ENCODE data around the gene GLT8D2.

DNA sequence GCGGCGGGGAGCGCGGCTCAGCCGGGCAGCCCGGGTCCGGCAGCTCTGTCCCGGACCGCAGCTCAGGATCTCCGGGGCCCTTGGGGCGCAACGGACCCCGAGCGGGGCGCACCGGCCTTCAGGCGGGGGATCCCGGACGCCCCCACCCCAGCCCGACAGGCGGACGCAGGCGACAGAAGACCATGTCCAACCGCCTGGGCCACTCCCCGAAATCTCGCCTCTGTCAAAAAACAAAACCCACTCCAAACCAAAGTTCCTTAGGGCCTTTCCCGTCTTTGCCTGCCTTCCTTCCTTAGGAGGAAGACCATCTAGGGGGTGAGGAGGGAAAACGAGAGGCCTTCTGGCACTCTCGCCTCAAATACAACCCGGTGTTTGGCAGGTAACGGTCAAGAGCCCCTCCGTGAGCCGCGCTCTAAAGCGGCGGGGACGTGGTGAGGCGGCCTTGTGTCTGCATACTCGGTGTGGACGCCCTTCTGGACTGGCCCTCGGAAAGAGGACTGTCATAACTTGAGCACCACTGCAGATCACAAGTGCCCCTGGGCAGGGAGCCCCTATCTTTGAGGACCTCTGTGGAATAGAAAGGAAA, 14.9 kb upstream of the GLT8D2 start:
- TF ChIP-seq, protein P1, sequence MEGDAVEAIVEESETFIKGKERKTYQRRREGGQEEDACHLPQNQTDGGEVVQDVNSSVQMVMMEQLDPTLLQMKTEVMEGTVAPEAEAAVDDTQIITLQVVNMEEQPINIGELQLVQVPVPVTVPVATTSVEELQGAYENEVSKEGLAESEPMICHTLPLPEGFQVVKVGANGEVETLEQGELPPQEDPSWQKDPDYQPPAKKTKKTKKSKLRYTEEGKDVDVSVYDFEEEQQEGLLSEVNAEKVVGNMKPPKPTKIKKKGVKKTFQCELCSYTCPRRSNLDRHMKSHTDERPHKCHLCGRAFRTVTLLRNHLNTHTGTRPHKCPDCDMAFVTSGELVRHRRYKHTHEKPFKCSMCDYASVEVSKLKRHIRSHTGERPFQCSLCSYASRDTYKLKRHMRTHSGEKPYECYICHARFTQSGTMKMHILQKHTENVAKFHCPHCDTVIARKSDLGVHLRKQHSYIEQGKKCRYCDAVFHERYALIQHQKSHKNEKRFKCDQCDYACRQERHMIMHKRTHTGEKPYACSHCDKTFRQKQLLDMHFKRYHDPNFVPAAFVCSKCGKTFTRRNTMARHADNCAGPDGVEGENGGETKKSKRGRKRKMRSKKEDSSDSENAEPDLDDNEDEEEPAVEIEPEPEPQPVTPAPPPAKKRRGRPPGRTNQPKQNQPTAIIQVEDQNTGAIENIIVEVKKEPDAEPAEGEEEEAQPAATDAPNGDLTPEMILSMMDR (conservative IDR thresholded peaks at IDR 0.05; ENCODE audit: low read depth, low read length), result no peak
- no peak for TF ChIP-seq EZH2 (IDR thresholded peaks at IDR 0.05; ENCODE audit: low read length, unreplicated experiment)
- no peak for TF ChIP-seq EZH2phosphoT487 (IDR thresholded peaks at IDR 0.05; ENCODE audit: borderline replicate concordance, low read length)

All from PC-3 (cell line).